MG63 (cell line): ENCODE measurements around the gene RAP1GDS1. TPM values are rescaled to one million over a fixed set of nuclear protein-coding genes. Genes with fewer than 3 reads are reported as not detected.
"Not testable (repeated sequence)": the region's sequence is repeated elsewhere in the genome, so short reads cannot be mapped to it uniquely, and the experiment has no call there.

Experiments
- DNase-seq: peaks from one replicate; pipeline ENCODE4 v3.0.0-alpha.2; 2020
- H3K27me3 ChIP-seq: fragments of 250-450 bp; sonication (Bioruptor Pico); 2 replicates; pipeline ENCODE4 v1.5.1; 2020; ENCODE audit warnings: mild to moderate bottlenecking, moderate library complexity
- H3K36me3 ChIP-seq: fragments of 250-450 bp; sonication (Bioruptor Pico); 2 replicates; pipeline ENCODE4 v1.5.1; 2020; ENCODE audit warnings: mild to moderate bottlenecking, moderate library complexity
- H3K4me3 ChIP-seq: fragments of 250-450 bp; sonication (Bioruptor Pico); 2 replicates; pipeline ENCODE4 v1.5.1; 2020; ENCODE audit warnings: mild to moderate bottlenecking, moderate library complexity
- H3K9me3 ChIP-seq: fragments of 250-450 bp; sonication (Bioruptor Pico); 2 replicates; pipeline ENCODE4 v1.5.1; 2020; ENCODE audit warnings: mild to moderate bottlenecking, moderate library complexity
- total RNA-seq: library from RNA; depleted of rRNA; stranded (reverse); fragments of >200 nt; shearing (Covaris generic); gene quantifications from 2 replicates; pipeline ENCODE4 v1.2.3, GENCODE V29; 2014; ENCODE audit warnings: low replicate concordance

The RAP1GDS1 gene
- total RNA-seq, 1 experiment from 2014 or later = 59.4 TPM

- no peak overlapping the region for H3K4me3 ChIP-seq
- H3K27me3 ChIP-seq = no peaks in the 10 kb centered on the region
- no peak for DNase-seq
- H3K36me3 ChIP-seq = no peaks in the 10 kb centered on the region
- no peaks in the 10 kb centered on the region for H3K9me3 ChIP-seq
Measured at GRCh38 chr4:98374643-98375042, 113.5 kb downstream of the RAP1GDS1 start.

GRCh38 chr4:98377559-98377958, 116.4 kb downstream of the RAP1GDS1 start:
- no peak for DNase-seq
- H3K4me3 ChIP-seq = no peak overlapping the region
- no peaks in the 10 kb centered on the region for H3K27me3 ChIP-seq
- no peaks in the 10 kb centered on the region for H3K36me3 ChIP-seq
- H3K9me3 ChIP-seq = no peaks in the 10 kb centered on the region

GRCh38 chr4:98381306-98381705, 120.1 kb downstream of the RAP1GDS1 start:
- no peak overlapping the region for H3K4me3 ChIP-seq
- no peaks in the 10 kb centered on the region for H3K27me3 ChIP-seq
- no peaks in the 10 kb centered on the region for H3K36me3 ChIP-seq
- no peak for DNase-seq
- H3K9me3 ChIP-seq = no peaks in the 10 kb centered on the region

- Histone ChIP-seq H3K27me3 (no peaks in the 10 kb centered on the region), H3K9me3 (no peaks in the 10 kb centered on the region), H3K36me3 (no peaks in the 10 kb centered on the region), H3K4me3 (no peak overlapping the region)
- no peak for DNase-seq
Measured at GRCh38 chr4:98383431-98384106, 122.4 kb downstream of the RAP1GDS1 start.

GRCh38 chr4:98385831-98386230, 124.6 kb downstream of the RAP1GDS1 start:
- Histone ChIP-seq H3K27me3 (no peaks in the 10 kb centered on the region), H3K4me3 (no peak overlapping the region), H3K36me3 (no peaks in the 10 kb centered on the region), H3K9me3 (no peaks in the 10 kb centered on the region)
- DNase-seq = no peak

- DNase-seq = no peak
- no peaks in the 10 kb centered on the region for H3K36me3 ChIP-seq
- no peaks in the 10 kb centered on the region for H3K9me3 ChIP-seq
- no peak overlapping the region for H3K4me3 ChIP-seq
- no peaks in the 10 kb centered on the region for H3K27me3 ChIP-seq
Measured at GRCh38 chr4:98387345-98388026, 126.3 kb downstream of the RAP1GDS1 start.

- Histone ChIP-seq H3K9me3 (no peaks in the 10 kb centered on the region), H3K4me3 (no peak overlapping the region), H3K27me3 (no peaks in the 10 kb centered on the region), H3K36me3 (no peaks in the 10 kb centered on the region)
- no peak for DNase-seq
Measured at GRCh38 chr4:98394134-98394533, 132.9 kb downstream of the RAP1GDS1 start.

- Histone ChIP-seq H3K9me3 (no peaks in the 10 kb centered on the region), H3K36me3 (no peaks in the 10 kb centered on the region), H3K4me3 (no peak overlapping the region), H3K27me3 (no peaks in the 10 kb centered on the region)
- DNase-seq = no peak
Measured at GRCh38 chr4:98399915-98400314, 138.7 kb downstream of the RAP1GDS1 start.

GRCh38 chr4:98406819-98407218, 145.6 kb downstream of the RAP1GDS1 start:
- no peak for DNase-seq
- Histone ChIP-seq H3K27me3 (no peaks in the 10 kb centered on the region), H3K36me3 (no peaks in the 10 kb centered on the region), H3K4me3 (no peak overlapping the region), H3K9me3 (no peaks in the 10 kb centered on the region)

- H3K36me3 ChIP-seq = no peaks in the 10 kb centered on the region
- H3K9me3 ChIP-seq = no peaks in the 10 kb centered on the region
- no peak for DNase-seq
- no peak overlapping the region for H3K4me3 ChIP-seq
- no peaks in the 10 kb centered on the region for H3K27me3 ChIP-seq
Measured at GRCh38 chr4:98411731-98412130, 150.5 kb downstream of the RAP1GDS1 start.

GRCh38 chr4:98416844-98417243, 155.7 kb downstream of the RAP1GDS1 start:
- Histone ChIP-seq H3K36me3 (peaks cover 8% of the 10 kb centered on the region), H3K4me3 (no peak overlapping the region), H3K27me3 (no peaks in the 10 kb centered on the region), H3K9me3 (no peaks in the 10 kb centered on the region)
- no peak for DNase-seq

- H3K27me3 ChIP-seq, H3K9me3 ChIP-seq, H3K4me3 ChIP-seq, DNase-seq: not testable (repeated sequence)
- peaks cover 20% of the 10 kb centered on the region for H3K36me3 ChIP-seq
Measured at GRCh38 chr4:98420151-98420550, 159.0 kb downstream of the RAP1GDS1 start.

- peaks cover under 1% of the 10 kb centered on the region; the same call in 1 of the 2 replicates for H3K9me3 ChIP-seq
- DNase-seq = no peak
- H3K4me3 ChIP-seq = no peak overlapping the region
- no peaks in the 10 kb centered on the region for H3K27me3 ChIP-seq
- H3K36me3 ChIP-seq = peaks cover 28% of the 10 kb centered on the region
Measured at GRCh38 chr4:98421111-98421510, 159.9 kb downstream of the RAP1GDS1 start.

- Histone ChIP-seq H3K4me3 (no peak overlapping the region), H3K27me3 (no peaks in the 10 kb centered on the region), H3K36me3 (peaks cover 29% of the 10 kb centered on the region), H3K9me3 (peaks cover 4% of the 10 kb centered on the region; the same call in 1 of the 2 replicates)
- DNase-seq = no peak
Measured at GRCh38 chr4:98423009-98423408, 161.8 kb downstream of the RAP1GDS1 start.

- peaks cover 12% of the 10 kb centered on the region for H3K36me3 ChIP-seq
- no peaks in the 10 kb centered on the region for H3K27me3 ChIP-seq
- peaks cover 4% of the 10 kb centered on the region; the same call in 1 of the 2 replicates for H3K9me3 ChIP-seq
- no peak overlapping the region for H3K4me3 ChIP-seq
- DNase-seq = peak; percentile 43
Measured at GRCh38 chr4:98430708-98431403, 169.7 kb downstream of the RAP1GDS1 start.

GRCh38 chr4:98433691-98434090, 172.5 kb downstream of the RAP1GDS1 start:
- no peak overlapping the region for H3K4me3 ChIP-seq
- H3K27me3 ChIP-seq = no peaks in the 10 kb centered on the region
- H3K36me3 ChIP-seq = peaks cover 14% of the 10 kb centered on the region
- no peaks in the 10 kb centered on the region for H3K9me3 ChIP-seq
- no peak for DNase-seq

GRCh38 chr4:98434816-98435215, 173.6 kb downstream of the RAP1GDS1 start:
- DNase-seq = peak; percentile 2
- H3K36me3 ChIP-seq = peaks cover 14% of the 10 kb centered on the region
- no peak overlapping the region for H3K4me3 ChIP-seq
- no peaks in the 10 kb centered on the region for H3K9me3 ChIP-seq
- no peaks in the 10 kb centered on the region for H3K27me3 ChIP-seq
